K562 (cell line): ENCODE data around the gene RSPO1. TPM values are rescaled to one million over a fixed set of nuclear protein-coding genes. Genes with fewer than 3 reads are reported as not detected.

Experiments
- ETV1 ChIP-seq: fragments of 450-650 bp; conservative IDR thresholded peaks from 2 replicates; pipeline ENCODE4 v1.6.1; 2016; ENCODE audit warnings: missing genetic modification characterization, control low read depth, low read depth, missing compliant biosample characterization
- HDAC2 ChIP-seq: fragments of 450-650 bp; IDR thresholded peaks from 2 replicates; pipeline ENCODE4 v1.6.1; 2016; ENCODE audit warnings: mild to moderate bottlenecking
- NR2C2 ChIP-seq, 2 experiments: fragments of 200-800 bp in 1 of 2; sonication (Bioruptor generic) in 1 of 2; sonication (generic) in 1 of 2; formaldehyde crosslinking in 1 of 2; IDR thresholded peaks; 2 replicates each; pipeline versions ENCODE4 v1.6.1 to v1.8.0; 2016 to 2022; ENCODE audit warnings: mild to moderate bottlenecking in 1 of 2, missing compliant biosample characterization in 1 of 2, missing genetic modification characterization in 1 of 2, missing genetic modification reagents in 1 of 2
- RBBP5 ChIP-seq: fragments of 200-600 bp; sonication (generic); IDR thresholded peaks from 2 replicates; pipeline ENCODE4 v1.6.1; 2012; ENCODE audit warnings: borderline replicate concordance, mild to moderate bottlenecking, low read length, control low read depth, inconsistent platforms; ENCODE audit not compliant: insufficient read depth, poor library complexity, severe bottlenecking
- REST ChIP-seq, 2 experiments: fragments of 450-650 bp; formaldehyde crosslinking in 1 of 2; IDR thresholded peaks; 2 replicates each; pipeline versions ENCODE4 v1.4.0 to v1.6.1; 2014 to 2020; ENCODE audit warnings: mild to moderate bottlenecking in 2 of 2, borderline replicate concordance in 1 of 2, low read depth in 1 of 2
- ZBTB1 ChIP-seq: sonication (generic); formaldehyde crosslinking; IDR thresholded peaks from 2 replicates; pipeline ENCODE4 v1.8.1; 2023; ENCODE audit warnings: missing genetic modification reagents, low read depth, mild to moderate bottlenecking, borderline replicate concordance
- polyA plus RNA-seq, 8 experiments: library from polyadenylated mRNA; depleted of rRNA in 4 of 8; stranded (reverse) in 5 of 8; unstranded in 3 of 8; fragments of >200 nt; fragmentation: Nextera tagmentation in 2 of 8; fragmentation: Illumina TruSeq in 1 of 8; extraction: Ambion mirVana in 2 of 8; extraction: Trizol in 1 of 8; gene quantifications; 2 replicates each; pipeline versions ENCODE4 v1.2.1 to v1.2.3, GENCODE V29; 2011 to 2014; ENCODE audit warnings: inconsistent platforms in 1 of 8, missing spikeins in 1 of 8
- total RNA-seq, 7 experiments: library from RNA; depleted of rRNA in 6 of 7; stranded (reverse); fragments of >200 nt in 6 of 7; fragmentation: Illumina TruSeq in 2 of 7; extraction: Trizol in 2 of 7; gene quantifications; 2 replicates each; pipeline versions ENCODE4 v1.2.1 to v1.2.3, GENCODE V29; 2011 to 2021; ENCODE audit warnings: low replicate concordance in 1 of 7
- TF ChIP-seq, protein P1 (sequence below): fragments of 250-450 bp; sonication (Bioruptor Pico); IDR thresholded peaks from 2 replicates; pipeline ENCODE4 v1.4.0; 2020
- TF ChIP-seq, protein P2 (sequence below): sonication (generic); formaldehyde crosslinking; IDR thresholded peaks from 2 replicates; pipeline ENCODE4 v1.4.0; 2020; ENCODE audit warnings: mild to moderate bottlenecking, missing genetic modification reagents

The RSPO1 gene
- total and polyA plus RNA-seq, 9 of the 15 experiments (the other 6 are each of a cell fraction or from before 2014, with no cell fraction given): not detected

DNA sequence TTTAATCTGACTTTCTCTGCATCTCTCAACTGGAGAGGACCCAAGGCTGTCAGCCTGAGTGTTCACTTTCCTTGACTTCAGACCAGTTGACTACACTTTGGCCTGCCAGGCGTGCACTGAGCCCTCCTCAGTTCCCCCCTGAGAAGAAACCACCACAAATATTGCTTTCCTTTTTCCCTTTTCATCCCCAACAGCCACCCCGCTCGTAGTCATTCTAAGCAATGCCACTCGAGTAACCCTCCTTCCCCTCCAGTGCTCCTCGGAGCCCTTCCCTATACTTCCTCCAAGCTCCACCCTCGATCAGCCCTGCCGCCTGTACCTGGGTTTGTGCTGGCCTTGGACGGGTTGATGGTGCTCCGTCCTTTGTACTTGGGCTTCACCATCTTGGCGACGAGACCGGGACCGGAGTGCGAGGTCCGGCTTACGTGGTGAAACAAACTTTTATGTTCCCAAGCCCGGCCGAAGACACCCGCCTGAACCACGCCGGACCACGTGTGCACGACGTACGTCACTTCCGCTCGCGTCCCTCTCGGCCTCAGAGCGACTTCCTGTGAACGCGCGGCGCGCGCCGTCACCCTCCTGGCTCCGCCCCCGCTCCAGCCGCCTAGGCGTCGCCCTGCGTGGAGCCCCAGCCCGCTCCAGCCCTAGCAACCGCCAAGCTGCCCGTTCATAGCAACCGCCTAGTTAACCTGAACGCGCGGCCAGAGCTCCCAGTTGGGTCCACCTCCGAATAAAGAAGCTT, 39.1 kb downstream of the RSPO1 start, which contains the start of gene GNL2 (continued):
- TF ChIP-seq, protein P1, sequence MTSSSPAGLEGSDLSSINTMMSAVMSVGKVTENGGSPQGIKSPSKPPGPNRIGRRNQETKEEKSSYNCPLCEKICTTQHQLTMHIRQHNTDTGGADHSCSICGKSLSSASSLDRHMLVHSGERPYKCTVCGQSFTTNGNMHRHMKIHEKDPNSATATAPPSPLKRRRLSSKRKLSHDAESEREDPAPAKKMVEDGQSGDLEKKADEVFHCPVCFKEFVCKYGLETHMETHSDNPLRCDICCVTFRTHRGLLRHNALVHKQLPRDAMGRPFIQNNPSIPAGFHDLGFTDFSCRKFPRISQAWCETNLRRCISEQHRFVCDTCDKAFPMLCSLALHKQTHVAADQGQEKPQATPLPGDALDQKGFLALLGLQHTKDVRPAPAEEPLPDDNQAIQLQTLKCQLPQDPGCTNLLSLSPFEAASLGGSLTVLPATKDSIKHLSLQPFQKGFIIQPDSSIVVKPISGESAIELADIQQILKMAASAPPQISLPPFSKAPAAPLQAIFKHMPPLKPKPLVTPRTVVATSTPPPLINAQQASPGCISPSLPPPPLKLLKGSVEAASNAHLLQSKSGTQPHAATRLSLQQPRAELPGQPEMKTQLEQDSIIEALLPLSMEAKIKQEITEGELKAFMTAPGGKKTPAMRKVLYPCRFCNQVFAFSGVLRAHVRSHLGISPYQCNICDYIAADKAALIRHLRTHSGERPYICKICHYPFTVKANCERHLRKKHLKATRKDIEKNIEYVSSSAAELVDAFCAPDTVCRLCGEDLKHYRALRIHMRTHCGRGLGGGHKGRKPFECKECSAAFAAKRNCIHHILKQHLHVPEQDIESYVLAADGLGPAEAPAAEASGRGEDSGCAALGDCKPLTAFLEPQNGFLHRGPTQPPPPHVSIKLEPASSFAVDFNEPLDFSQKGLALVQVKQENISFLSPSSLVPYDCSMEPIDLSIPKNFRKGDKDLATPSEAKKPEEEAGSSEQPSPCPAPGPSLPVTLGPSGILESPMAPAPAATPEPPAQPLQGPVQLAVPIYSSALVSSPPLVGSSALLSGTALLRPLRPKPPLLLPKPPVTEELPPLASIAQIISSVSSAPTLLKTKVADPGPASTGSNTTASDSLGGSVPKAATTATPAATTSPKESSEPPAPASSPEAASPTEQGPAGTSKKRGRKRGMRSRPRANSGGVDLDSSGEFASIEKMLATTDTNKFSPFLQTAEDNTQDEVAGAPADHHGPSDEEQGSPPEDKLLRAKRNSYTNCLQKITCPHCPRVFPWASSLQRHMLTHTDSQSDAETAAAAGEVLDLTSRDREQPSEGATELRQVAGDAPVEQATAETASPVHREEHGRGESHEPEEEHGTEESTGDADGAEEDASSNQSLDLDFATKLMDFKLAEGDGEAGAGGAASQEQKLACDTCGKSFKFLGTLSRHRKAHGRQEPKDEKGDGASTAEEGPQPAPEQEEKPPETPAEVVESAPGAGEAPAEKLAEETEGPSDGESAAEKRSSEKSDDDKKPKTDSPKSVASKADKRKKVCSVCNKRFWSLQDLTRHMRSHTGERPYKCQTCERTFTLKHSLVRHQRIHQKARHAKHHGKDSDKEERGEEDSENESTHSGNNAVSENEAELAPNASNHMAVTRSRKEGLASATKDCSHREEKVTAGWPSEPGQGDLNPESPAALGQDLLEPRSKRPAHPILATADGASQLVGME (CRISPR knock-in tag): peak; percentile 50; the same call in 1 of the 2 replicates
- TF ChIP-seq NR2C2 (CRISPR knock-in tag; IDR thresholded peaks at IDR 0.05) (no peak), NR2C2 (tag; IDR thresholded peaks at IDR 0.05) (peak; percentile 59), HDAC2 (peak; percentile 98), ETV1 (tag) (peak; percentile 82), ZBTB1 (CRISPR knock-in tag) (peak; percentile 32; the same call in 1 of the 2 replicates), REST (IDR thresholded peaks at IDR 0.05; ENCODE audit: borderline replicate concordance) (peak; percentile 48), REST (CRISPR knock-in tag; IDR thresholded peaks at IDR 0.05; ENCODE audit: low read depth) (peak; percentile 81; the same call in 1 of the 2 replicates), RBBP5 (peak; percentile 82)
- TF ChIP-seq, protein P2, sequence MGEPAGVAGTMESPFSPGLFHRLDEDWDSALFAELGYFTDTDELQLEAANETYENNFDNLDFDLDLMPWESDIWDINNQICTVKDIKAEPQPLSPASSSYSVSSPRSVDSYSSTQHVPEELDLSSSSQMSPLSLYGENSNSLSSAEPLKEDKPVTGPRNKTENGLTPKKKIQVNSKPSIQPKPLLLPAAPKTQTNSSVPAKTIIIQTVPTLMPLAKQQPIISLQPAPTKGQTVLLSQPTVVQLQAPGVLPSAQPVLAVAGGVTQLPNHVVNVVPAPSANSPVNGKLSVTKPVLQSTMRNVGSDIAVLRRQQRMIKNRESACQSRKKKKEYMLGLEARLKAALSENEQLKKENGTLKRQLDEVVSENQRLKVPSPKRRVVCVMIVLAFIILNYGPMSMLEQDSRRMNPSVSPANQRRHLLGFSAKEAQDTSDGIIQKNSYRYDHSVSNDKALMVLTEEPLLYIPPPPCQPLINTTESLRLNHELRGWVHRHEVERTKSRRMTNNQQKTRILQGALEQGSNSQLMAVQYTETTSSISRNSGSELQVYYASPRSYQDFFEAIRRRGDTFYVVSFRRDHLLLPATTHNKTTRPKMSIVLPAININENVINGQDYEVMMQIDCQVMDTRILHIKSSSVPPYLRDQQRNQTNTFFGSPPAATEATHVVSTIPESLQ (CRISPR knock-in tag): peak; percentile 95; the same call in 1 of the 2 replicates
